Measurements from ENCODE around the gene TP53I13.

TP53I13 gene

DNA sequence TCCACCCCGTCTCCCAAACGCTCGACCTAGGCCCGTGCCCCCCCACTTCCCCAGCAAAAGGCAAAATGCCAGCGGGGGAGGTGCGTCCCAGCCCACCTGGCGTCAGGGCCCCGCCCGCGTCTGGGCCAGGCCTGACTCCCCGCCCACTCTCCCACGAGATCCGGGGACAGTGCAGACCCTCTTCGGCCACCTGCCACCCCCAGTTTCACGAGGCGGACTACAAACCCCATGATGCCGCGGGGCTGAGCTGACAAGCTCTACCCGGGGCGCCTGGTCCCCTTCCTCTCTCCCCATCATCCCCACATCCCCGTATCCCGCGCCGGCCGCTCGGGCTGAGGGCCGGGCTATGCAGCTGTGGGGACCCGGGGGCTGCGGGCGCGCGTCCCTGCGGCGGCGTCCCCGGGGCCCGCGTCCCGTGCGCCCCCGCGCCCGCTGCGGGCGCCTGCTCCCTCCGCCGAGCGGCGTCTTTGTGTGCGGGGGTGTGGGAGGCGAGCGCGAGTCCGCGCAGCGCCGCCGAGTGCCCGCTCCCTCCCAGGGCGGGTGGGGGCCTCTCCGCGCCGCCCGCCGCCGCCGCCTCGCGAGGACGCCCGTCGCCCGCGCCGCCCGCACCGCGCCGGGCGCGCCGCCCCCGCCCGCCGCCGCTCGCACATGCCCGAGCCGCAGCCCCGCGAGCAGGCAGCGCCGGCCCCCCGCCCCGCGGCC, 24.5 kb downstream of the TP53I13 start, which contains the start of gene ANKRD13B (continued):
- no peak for TF ChIP-seq OVOL3 (tag by site-specific recombination; IDR thresholded peaks at IDR 0.05)
- TF ChIP-seq WT1 (tag by site-specific recombination; IDR thresholded peaks at IDR 0.05) = 0 out of 2 replicates have a peak, but pooled peaks have one; percentile 14
- TF ChIP-seq ZNF335 (tag by site-specific recombination; conservative IDR thresholded peaks at IDR 0.05) = peak; percentile 92
- TF ChIP-seq ZNF501 (tag by site-specific recombination; IDR thresholded peaks at IDR 0.05) = 0 out of 2 replicates have a peak, but pooled peaks have one; percentile 33
- peak; percentile 32 for TF ChIP-seq SP7 (tag by site-specific recombination; IDR thresholded peaks at IDR 0.05)
- TF ChIP-seq ZNF629 (tag by site-specific recombination; IDR thresholded peaks at IDR 0.05) = no peak
- peak; percentile 76 for TF ChIP-seq SP2 (tag by site-specific recombination; IDR thresholded peaks at IDR 0.05)
- TF ChIP-seq ZNF791 (tag by site-specific recombination; IDR thresholded peaks at IDR 0.05) = no peak
- TF ChIP-seq, protein P1, sequence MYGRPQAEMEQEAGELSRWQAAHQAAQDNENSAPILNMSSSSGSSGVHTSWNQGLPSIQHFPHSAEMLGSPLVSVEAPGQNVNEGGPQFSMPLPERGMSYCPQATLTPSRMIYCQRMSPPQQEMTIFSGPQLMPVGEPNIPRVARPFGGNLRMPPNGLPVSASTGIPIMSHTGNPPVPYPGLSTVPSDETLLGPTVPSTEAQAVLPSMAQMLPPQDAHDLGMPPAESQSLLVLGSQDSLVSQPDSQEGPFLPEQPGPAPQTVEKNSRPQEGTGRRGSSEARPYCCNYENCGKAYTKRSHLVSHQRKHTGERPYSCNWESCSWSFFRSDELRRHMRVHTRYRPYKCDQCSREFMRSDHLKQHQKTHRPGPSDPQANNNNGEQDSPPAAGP (tag by site-specific recombination; IDR thresholded peaks at IDR 0.05) = peak; percentile 50; the same call in 1 of the 2 replicates
- TF ChIP-seq, protein P2, sequence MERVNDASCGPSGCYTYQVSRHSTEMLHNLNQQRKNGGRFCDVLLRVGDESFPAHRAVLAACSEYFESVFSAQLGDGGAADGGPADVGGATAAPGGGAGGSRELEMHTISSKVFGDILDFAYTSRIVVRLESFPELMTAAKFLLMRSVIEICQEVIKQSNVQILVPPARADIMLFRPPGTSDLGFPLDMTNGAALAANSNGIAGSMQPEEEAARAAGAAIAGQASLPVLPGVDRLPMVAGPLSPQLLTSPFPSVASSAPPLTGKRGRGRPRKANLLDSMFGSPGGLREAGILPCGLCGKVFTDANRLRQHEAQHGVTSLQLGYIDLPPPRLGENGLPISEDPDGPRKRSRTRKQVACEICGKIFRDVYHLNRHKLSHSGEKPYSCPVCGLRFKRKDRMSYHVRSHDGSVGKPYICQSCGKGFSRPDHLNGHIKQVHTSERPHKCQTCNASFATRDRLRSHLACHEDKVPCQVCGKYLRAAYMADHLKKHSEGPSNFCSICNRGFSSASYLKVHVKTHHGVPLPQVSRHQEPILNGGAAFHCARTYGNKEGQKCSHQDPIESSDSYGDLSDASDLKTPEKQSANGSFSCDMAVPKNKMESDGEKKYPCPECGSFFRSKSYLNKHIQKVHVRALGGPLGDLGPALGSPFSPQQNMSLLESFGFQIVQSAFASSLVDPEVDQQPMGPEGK (tag by site-specific recombination; IDR thresholded peaks at IDR 0.05) = peak; percentile 97
- no peak for TF ChIP-seq ZNF621 (tag by site-specific recombination; IDR thresholded peaks at IDR 0.05)
- TF ChIP-seq ZNF416 (tag by site-specific recombination; IDR thresholded peaks at IDR 0.05) = no peak
- TF ChIP-seq, protein P3, sequence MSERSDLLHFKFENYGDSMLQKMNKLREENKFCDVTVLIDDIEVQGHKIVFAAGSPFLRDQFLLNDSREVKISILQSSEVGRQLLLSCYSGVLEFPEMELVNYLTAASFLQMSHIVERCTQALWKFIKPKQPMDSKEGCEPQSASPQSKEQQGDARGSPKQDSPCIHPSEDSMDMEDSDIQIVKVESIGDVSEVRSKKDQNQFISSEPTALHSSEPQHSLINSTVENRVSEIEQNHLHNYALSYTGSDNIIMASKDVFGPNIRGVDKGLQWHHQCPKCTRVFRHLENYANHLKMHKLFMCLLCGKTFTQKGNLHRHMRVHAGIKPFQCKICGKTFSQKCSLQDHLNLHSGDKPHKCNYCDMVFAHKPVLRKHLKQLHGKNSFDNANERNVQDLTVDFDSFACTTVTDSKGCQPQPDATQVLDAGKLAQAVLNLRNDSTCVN (tag by site-specific recombination; optimal IDR thresholded peaks at IDR 0.05) = peak; percentile 62
- no peak for TF ChIP-seq ZNF785 (tag by site-specific recombination; IDR thresholded peaks at IDR 0.05)
- TF ChIP-seq ZBTB8A (tag by site-specific recombination; IDR thresholded peaks at IDR 0.05) = peak; percentile 78
- peak; percentile 34; the same call in 1 of the 2 replicates for TF ChIP-seq ZNF341 (tag by site-specific recombination; IDR thresholded peaks at IDR 0.05; ENCODE audit: low read depth)
- peak; percentile 30; the same call in 1 of the 2 replicates for TF ChIP-seq ZIC2 (tag by site-specific recombination; IDR thresholded peaks at IDR 0.05)
- no peak for TF ChIP-seq HOXA7 (CRISPR knock-in tag; IDR thresholded peaks at IDR 0.05; ENCODE audit: borderline replicate concordance)

DNA sequence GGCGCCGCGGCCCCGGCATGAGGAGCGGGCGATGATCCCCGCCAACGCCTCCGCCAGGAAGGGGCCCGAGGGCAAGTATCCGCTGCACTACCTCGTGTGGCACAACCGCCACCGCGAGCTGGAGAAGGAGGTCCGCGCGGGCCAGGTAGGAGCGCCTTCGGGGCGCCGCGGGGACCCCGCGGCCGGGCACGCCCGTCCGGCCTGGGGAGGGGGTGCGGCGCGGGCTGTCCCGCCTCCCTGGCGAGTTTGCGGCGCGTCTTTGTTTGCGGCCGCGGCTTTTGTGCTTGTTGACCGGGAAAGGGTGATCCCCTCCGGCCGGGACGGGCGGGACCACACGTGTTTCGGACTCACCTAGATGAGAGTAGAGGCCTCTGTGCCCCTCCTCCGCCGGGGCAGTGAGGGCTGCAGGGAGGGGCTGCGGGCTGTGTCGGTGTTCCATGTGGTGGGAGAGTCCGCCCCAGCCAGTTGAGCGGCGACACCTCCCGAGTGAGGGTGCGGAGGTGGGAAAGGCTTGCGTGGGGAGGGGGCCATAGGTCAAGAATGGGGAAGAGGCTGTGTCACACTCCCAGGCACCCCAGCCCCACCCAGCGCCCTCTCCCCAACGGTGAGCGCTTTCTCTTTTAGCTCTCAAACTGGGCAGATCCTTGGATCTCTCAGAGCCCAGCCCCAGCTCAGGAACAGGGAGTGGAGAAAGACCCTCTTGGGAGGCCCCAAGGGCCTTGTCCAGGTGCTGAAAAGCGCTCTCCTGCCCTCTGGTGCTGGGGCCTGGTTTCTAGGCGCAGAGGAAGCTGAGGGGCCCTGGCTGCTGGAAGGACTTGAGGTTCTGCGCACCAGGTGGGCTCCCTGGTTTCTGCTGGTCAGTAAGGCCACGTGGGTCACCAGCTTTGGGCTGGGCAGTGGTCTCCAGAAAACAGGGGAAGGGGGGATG, 25.4 kb downstream of the TP53I13 start:
- Histone ChIP-seq H3K4me3 (ENCODE audit: low read depth, low read length) (peak overlapping the region; percentile 67), H3K36me3 (ENCODE audit: control insufficient read depth in 2 of 2, insufficient read depth in 1 of 2, low read length in 2 of 2) (no peaks in the 10 kb centered on the region), H3K4me1 (ENCODE audit: control insufficient read depth, insufficient read depth, low read length) (peaks cover 43% of the 10 kb centered on the region), H3K9me3 (ENCODE audit: control insufficient read depth, insufficient read depth, low read depth, low read length) (no peaks in the 10 kb centered on the region), H3K27ac (ENCODE audit: extremely low read depth, low read depth, low read length) (peak overlapping the region; percentile 72; the same call in 1 of the 2 replicates)
- CTCF ChIA-PET = interaction anchor here (0.5 to 5.1 kb wide), 17 partner anchors 11 to 500 kb away, joined by 3 to 74 read pairs (median 4); partner anchors contain the start of gene SSH2
- POLR2A ChIA-PET = interaction anchor here (1.2 to 2.1 kb wide), 4 partner anchors 13 to 204 kb away, joined by 4 to 11 read pairs (median 5); partner anchors contain the start of genes CORO6 and TAOK1
- TF ChIP-seq, protein P4, sequence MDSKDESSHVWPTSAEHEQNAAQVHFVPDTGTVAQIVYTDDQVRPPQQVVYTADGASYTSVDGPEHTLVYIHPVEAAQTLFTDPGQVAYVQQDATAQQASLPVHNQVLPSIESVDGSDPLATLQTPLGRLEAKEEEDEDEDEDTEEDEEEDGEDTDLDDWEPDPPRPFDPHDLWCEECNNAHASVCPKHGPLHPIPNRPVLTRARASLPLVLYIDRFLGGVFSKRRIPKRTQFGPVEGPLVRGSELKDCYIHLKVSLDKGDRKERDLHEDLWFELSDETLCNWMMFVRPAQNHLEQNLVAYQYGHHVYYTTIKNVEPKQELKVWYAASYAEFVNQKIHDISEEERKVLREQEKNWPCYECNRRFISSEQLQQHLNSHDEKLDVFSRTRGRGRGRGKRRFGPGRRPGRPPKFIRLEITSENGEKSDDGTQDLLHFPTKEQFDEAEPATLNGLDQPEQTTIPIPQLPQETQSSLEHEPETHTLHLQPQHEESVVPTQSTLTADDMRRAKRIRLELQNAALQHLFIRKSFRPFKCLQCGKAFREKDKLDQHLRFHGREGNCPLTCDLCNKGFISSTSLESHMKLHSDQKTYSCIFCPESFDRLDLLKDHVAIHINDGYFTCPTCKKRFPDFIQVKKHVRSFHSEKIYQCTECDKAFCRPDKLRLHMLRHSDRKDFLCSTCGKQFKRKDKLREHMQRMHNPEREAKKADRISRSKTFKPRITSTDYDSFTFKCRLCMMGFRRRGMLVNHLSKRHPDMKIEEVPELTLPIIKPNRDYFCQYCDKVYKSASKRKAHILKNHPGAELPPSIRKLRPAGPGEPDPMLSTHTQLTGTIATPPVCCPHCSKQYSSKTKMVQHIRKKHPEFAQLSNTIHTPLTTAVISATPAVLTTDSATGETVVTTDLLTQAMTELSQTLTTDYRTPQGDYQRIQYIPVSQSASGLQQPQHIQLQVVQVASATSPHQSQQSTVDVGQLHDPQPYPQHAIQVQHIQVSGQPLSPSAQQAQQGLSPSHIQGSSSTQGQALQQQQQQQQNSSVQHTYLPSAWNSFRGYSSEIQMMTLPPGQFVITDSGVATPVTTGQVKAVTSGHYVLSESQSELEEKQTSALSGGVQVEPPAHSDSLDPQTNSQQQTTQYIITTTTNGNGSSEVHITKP (tag by site-specific recombination; IDR thresholded peaks at IDR 0.05) = 0 out of 2 replicates have a peak, but pooled peaks have one; percentile 12
- TF ChIP-seq IKZF3 (tag by site-specific recombination; IDR thresholded peaks at IDR 0.05) (peak; percentile 77), ZNF274 (IDR thresholded peaks at IDR 0.05; ENCODE audit: low read length) (no peak), ZNF274 (tag by site-specific recombination; IDR thresholded peaks at IDR 0.05; ENCODE audit: borderline replicate concordance) (no peak), ZNF791 (tag by site-specific recombination; IDR thresholded peaks at IDR 0.05) (no peak)
- TF ChIP-seq, protein P5, sequence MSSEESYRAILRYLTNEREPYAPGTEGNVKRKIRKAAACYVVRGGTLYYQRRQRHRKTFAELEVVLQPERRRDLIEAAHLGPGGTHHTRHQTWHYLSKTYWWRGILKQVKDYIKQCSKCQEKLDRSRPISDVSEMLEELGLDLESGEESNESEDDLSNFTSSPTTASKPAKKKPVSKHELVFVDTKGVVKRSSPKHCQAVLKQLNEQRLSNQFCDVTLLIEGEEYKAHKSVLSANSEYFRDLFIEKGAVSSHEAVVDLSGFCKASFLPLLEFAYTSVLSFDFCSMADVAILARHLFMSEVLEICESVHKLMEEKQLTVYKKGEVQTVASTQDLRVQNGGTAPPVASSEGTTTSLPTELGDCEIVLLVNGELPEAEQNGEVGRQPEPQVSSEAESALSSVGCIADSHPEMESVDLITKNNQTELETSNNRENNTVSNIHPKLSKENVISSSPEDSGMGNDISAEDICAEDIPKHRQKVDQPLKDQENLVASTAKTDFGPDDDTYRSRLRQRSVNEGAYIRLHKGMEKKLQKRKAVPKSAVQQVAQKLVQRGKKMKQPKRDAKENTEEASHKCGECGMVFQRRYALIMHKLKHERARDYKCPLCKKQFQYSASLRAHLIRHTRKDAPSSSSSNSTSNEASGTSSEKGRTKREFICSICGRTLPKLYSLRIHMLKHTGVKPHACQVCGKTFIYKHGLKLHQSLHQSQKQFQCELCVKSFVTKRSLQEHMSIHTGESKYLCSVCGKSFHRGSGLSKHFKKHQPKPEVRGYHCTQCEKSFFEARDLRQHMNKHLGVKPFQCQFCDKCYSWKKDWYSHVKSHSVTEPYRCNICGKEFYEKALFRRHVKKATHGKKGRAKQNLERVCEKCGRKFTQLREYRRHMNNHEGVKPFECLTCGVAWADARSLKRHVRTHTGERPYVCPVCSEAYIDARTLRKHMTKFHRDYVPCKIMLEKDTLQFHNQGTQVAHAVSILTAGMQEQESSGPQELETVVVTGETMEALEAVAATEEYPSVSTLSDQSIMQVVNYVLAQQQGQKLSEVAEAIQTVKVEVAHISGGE (tag by site-specific recombination; conservative IDR thresholded peaks at IDR 0.05; ENCODE audit: low read depth) = peak; percentile 28

Data from HEK293 (cell line).